ENCODE data around the gene NGEF. TPM values are rescaled to one million over a fixed set of nuclear protein-coding genes. Genes with fewer than 3 reads are reported as not detected.
"Not testable (repeated sequence)": the region's sequence is repeated elsewhere in the genome, so short reads cannot be mapped to it uniquely, and the experiment has no call there.

Gene NGEF
- total and polyA plus RNA-seq, 2 donors (not counting 1 experiment from before 2014, with no cell fraction given), result under 0.01 to 0.24 TPM

- peak; percentile 5 to 38 for DNase-seq (ENCODE audit: low read depth in 2 of 2)
- TF ChIP-seq EZH2 (IDR thresholded peaks at IDR 0.05; ENCODE audit: low read length, missing control alignments) (no peak), CTCF (conservative IDR thresholded peaks at IDR 0.05 in 1 of 2, IDR thresholded peaks at IDR 0.05 in 1 of 2; ENCODE audit: low read depth in 1 of 2, low read length in 2 of 2) (no peak)
Measured at GRCh38 chr2:233021771-233022170, 8.7 kb upstream of the NGEF start.

DNA sequence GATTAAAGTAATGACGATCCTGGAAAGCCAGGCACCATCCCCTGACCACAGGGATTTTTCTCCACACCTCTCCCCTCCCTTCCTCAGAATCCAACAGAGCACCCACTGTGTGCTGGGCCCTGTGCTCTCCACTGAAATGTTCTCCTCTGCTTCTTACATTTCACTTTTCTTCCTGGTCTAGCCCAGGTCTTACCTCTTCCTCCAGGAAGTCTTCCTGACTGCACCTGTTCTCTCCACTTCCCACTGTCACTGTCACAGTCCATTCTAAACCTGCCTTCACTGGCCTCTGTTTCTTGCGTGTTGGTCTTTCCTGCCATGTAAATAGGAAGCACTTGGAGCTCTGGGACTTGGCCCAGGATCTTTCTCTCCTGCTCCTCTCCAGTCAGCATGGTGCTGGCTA, 7.4 kb upstream of the NGEF start:
- H3K27ac ChIP-seq (ENCODE audit: insufficient read depth, low read length), result no peak overlapping the region
- no peaks in the 10 kb centered on the region for H3K4me1 ChIP-seq (ENCODE audit: control insufficient read depth, extremely low read depth, insufficient read depth, low read length)
- DNase-seq (ENCODE audit: low read depth in 2 of 2), result no peak
- no peaks in the 10 kb centered on the region for H3K9me3 ChIP-seq (ENCODE audit: control insufficient read depth, insufficient read depth, low read depth, low read length)
- H3K4me2 ChIP-seq (ENCODE audit: extremely low read depth, insufficient read depth, low read length), result no peak overlapping the region
- H2AFZ ChIP-seq (ENCODE audit: low read length), result no peak overlapping the region
- no peaks in the 10 kb centered on the region for H3K27me3 ChIP-seq (ENCODE audit: control insufficient read depth, insufficient read depth, low read length)
- TF ChIP-seq EZH2 (IDR thresholded peaks at IDR 0.05; ENCODE audit: low read length, missing control alignments) (no peak), CTCF (conservative IDR thresholded peaks at IDR 0.05 in 1 of 2, IDR thresholded peaks at IDR 0.05 in 1 of 2; ENCODE audit: low read depth in 1 of 2, low read length in 2 of 2) (no peak)
- no peak overlapping the region for H3K9ac ChIP-seq (ENCODE audit: insufficient read depth, low read length)
- H3K79me2 ChIP-seq (ENCODE audit: control insufficient read depth, insufficient read depth, low read length), result no peaks in the 10 kb centered on the region
- H3K4me3 ChIP-seq (replicated peaks in 1 of 4; ENCODE audit: control extremely low read depth in 1 of 4, insufficient read depth in 1 of 4, low read depth in 3 of 4, low read length in 4 of 4), result no peak overlapping the region
- H4K20me1 ChIP-seq (ENCODE audit: control insufficient read depth, extremely low read depth, insufficient read depth, low read length), result no peaks in the 10 kb centered on the region
- H3K36me3 ChIP-seq (ENCODE audit: control insufficient read depth, insufficient read depth, low read length), result no peaks in the 10 kb centered on the region

More at GRCh38 chr2:233021771-233022170, 8.7 kb upstream of the NGEF start:
- no peaks in the 10 kb centered on the region for H3K27me3 ChIP-seq (ENCODE audit: control insufficient read depth, insufficient read depth, low read length)
- H3K36me3 ChIP-seq (ENCODE audit: control insufficient read depth, insufficient read depth, low read length), result no peaks in the 10 kb centered on the region
- no peak overlapping the region for H3K4me3 ChIP-seq (replicated peaks in 1 of 4; ENCODE audit: control extremely low read depth in 1 of 4, insufficient read depth in 1 of 4, low read depth in 3 of 4, low read length in 4 of 4)
- no peak overlapping the region for H3K27ac ChIP-seq (ENCODE audit: insufficient read depth, low read length)
- H4K20me1 ChIP-seq (ENCODE audit: control insufficient read depth, extremely low read depth, insufficient read depth, low read length), result no peaks in the 10 kb centered on the region
- H3K9ac ChIP-seq (ENCODE audit: insufficient read depth, low read length), result no peak overlapping the region
- no peaks in the 10 kb centered on the region for H3K79me2 ChIP-seq (ENCODE audit: control insufficient read depth, insufficient read depth, low read length)
- H3K4me1 ChIP-seq (ENCODE audit: control insufficient read depth, extremely low read depth, insufficient read depth, low read length), result peaks cover 2% of the 10 kb centered on the region
- H3K4me2 ChIP-seq (ENCODE audit: extremely low read depth, insufficient read depth, low read length), result no peak overlapping the region
- H3K9me3 ChIP-seq (ENCODE audit: control insufficient read depth, insufficient read depth, low read depth, low read length), result no peaks in the 10 kb centered on the region
- H2AFZ ChIP-seq (ENCODE audit: low read length), result no peak overlapping the region

GRCh38 chr2:233019610-233020009, 6.6 kb upstream of the NGEF start:
- H3K4me2 ChIP-seq (ENCODE audit: extremely low read depth, insufficient read depth, low read length); DNase-seq (ENCODE audit: low read depth in 2 of 2); H3K4me3 ChIP-seq (replicated peaks in 1 of 4; ENCODE audit: control extremely low read depth in 1 of 4, insufficient read depth in 1 of 4, low read depth in 3 of 4, low read length in 4 of 4); H2AFZ ChIP-seq (ENCODE audit: low read length); H3K27me3 ChIP-seq (ENCODE audit: control insufficient read depth, insufficient read depth, low read length); H3K27ac ChIP-seq (ENCODE audit: insufficient read depth, low read length); H3K9ac ChIP-seq (ENCODE audit: insufficient read depth, low read length); H3K79me2 ChIP-seq (ENCODE audit: control insufficient read depth, insufficient read depth, low read length); H3K36me3 ChIP-seq (ENCODE audit: control insufficient read depth, insufficient read depth, low read length); H3K4me1 ChIP-seq (ENCODE audit: control insufficient read depth, extremely low read depth, insufficient read depth, low read length); H3K9me3 ChIP-seq (ENCODE audit: control insufficient read depth, insufficient read depth, low read depth, low read length); H4K20me1 ChIP-seq (ENCODE audit: control insufficient read depth, extremely low read depth, insufficient read depth, low read length): not testable (repeated sequence)

All from fibroblast of lung (primary cell).